OCI-LY3 (cell line): ENCODE measurements around the gene NAMPT.

Source experiments
- H2AFZ ChIP-seq: fragments of 200-600, 300-600 bp; shearing (Covaris generic); 2 replicates; pipeline ENCODE4 v1.6.0; 2014; ENCODE audit warnings: antibody characterized with exemption, low read depth, low read length
- H3K27ac ChIP-seq: fragments of 200-600, 300-600 bp; sonication (generic); 2 replicates; pipeline ENCODE4 v1.5.1; 2014; ENCODE audit warnings: mild to moderate bottlenecking, low read length, moderate library complexity, mixed read lengths
- H3K27me3 ChIP-seq: fragments of 200-600, 300-600 bp; sonication (generic); 2 replicates; pipeline ENCODE4 v1.6.1; 2014; ENCODE audit warnings: low read depth, low read length, mixed read lengths
- H3K36me3 ChIP-seq: fragments of 200-600, 300-600 bp; sonication (generic); replicated peaks from 2 replicates; pipeline ENCODE3; 2014; ENCODE audit warnings: low read depth, low read length, mixed read lengths
- H3K4me1 ChIP-seq: fragments of 300-600, 200-600 bp; sonication (generic); 2 replicates; pipeline ENCODE4 v1.6.1; 2014; ENCODE audit warnings: low read length, mixed read lengths
- H3K4me2 ChIP-seq: fragments of 200-600, 300-600 bp; sonication (generic); 2 replicates; pipeline ENCODE4 v1.6.1; 2014; ENCODE audit warnings: low read length, mixed read lengths
- H3K4me3 ChIP-seq: fragments of 300-600, 200-600 bp; sonication (generic); 2 replicates; pipeline ENCODE4 v1.5.1; 2014; ENCODE audit warnings: antibody characterized with exemption, mild to moderate bottlenecking, low read length, moderate library complexity
- H3K79me2 ChIP-seq: fragments of 300-600, 200-600 bp; shearing (Covaris generic); 2 replicates; pipeline ENCODE4 v1.6.1; 2014; ENCODE audit warnings: mild to moderate bottlenecking, low read length, mixed read lengths
- H3K9ac ChIP-seq: fragments of 300-600, 200-600 bp; shearing (Covaris generic); 2 replicates; pipeline ENCODE4 v1.6.0; 2014; ENCODE audit warnings: mild to moderate bottlenecking, low read length, moderate library complexity
- H3K9me3 ChIP-seq: fragments of 200-600, 300-600 bp; shearing (Covaris generic); 2 replicates; pipeline ENCODE4 v1.6.1; 2014; ENCODE audit warnings: low read length, mixed read lengths; ENCODE audit not compliant: insufficient read depth
- H4K20me1 ChIP-seq: fragments of 200-600, 300-600 bp; sonication (generic); 2 replicates; pipeline ENCODE4 v1.6.1; 2016; ENCODE audit warnings: low read length, mixed read lengths; ENCODE audit not compliant: insufficient read depth
- EZH2phosphoT487 ChIP-seq: fragments of 200-600 bp; shearing (Covaris generic); IDR thresholded peaks from 2 replicates; pipeline ENCODE4 v1.6.1; 2018; ENCODE audit warnings: antibody characterized with exemption, mixed run types, low read depth
- TF ChIP-seq, protein P1 (sequence below): fragments of 200-600, 300-600 bp; sonication (generic); IDR thresholded peaks from 2 replicates; pipeline ENCODE4 v1.5.1; 2014; ENCODE audit warnings: antibody characterized with exemption, low read length, low read depth

NAMPT gene

DNA sequence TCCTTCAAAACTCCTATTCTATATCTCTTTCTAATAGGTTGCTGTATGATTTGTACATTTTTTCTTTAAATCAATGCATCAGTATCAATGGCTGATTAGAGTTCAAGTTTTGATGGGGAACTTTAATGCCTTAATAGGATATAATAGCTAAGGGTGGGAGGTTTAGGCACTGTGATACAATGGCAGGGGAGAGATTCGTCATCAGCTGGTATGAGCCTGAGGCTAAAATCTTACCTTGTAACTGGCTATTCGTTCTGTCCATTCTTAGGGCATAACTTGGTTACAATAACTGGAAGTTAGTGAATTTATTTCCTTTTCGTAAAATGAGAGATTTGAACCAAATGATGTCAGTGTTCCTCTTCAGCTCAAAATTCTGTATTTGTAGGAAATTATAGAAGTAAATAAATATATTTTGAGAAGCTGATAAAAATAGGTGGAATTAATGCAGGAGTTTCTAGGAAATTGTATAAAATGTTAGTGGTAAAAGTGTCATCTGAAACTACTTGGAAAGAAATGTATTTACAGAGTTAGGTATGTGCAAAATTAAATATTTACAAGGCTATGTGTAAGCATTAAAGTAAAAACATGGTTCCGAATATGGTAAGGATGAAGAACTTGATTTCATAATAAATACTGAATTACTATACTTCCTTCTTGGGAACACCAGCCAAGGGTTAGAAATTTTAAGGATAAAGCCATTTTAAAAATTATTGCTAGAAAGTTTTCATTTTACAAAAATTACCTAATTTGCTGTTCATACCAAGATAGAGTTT is 27.5 kb upstream of the NAMPT start:
- Histone ChIP-seq H4K20me1 (no peaks in the 10 kb centered on the region), H3K79me2 (no peaks in the 10 kb centered on the region), H3K9ac (no peak overlapping the region), H3K9me3 (peaks cover 3% of the 10 kb centered on the region; the same call in 1 of the 2 replicates), H3K36me3 (no peaks in the 10 kb centered on the region), H2AFZ (no peak overlapping the region), H3K27me3 (no peaks in the 10 kb centered on the region), H3K4me1 (peaks cover 18% of the 10 kb centered on the region), H3K4me3 (no peak overlapping the region), H3K4me2 (no peak overlapping the region), H3K27ac (no peak overlapping the region)
- TF ChIP-seq, protein P1, sequence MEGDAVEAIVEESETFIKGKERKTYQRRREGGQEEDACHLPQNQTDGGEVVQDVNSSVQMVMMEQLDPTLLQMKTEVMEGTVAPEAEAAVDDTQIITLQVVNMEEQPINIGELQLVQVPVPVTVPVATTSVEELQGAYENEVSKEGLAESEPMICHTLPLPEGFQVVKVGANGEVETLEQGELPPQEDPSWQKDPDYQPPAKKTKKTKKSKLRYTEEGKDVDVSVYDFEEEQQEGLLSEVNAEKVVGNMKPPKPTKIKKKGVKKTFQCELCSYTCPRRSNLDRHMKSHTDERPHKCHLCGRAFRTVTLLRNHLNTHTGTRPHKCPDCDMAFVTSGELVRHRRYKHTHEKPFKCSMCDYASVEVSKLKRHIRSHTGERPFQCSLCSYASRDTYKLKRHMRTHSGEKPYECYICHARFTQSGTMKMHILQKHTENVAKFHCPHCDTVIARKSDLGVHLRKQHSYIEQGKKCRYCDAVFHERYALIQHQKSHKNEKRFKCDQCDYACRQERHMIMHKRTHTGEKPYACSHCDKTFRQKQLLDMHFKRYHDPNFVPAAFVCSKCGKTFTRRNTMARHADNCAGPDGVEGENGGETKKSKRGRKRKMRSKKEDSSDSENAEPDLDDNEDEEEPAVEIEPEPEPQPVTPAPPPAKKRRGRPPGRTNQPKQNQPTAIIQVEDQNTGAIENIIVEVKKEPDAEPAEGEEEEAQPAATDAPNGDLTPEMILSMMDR: no peak
- TF ChIP-seq EZH2phosphoT487: no peak

DNA sequence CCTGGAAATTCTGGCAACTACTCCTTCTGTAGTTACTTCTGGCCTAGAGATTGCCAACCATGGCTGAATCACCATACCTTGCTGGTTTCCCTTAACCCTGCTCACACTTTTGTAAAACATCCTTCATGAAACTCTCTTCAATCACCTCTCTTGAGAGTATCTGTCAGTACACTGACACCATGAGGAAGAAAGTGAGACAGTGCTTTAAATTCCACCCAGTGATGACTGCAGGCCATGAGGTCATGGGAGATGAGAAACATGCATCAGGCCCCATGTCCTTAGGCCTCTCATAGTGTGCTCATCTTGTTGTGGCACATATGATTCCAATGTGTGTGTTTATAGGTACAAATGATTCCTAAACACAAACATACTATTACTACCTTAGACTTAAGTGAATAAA is 24.6 kb upstream of the NAMPT start:
- no peak overlapping the region for H3K4me3 ChIP-seq
- H4K20me1 ChIP-seq: no peaks in the 10 kb centered on the region
- H3K9me3 ChIP-seq: no peaks in the 10 kb centered on the region
- H3K36me3 ChIP-seq: no peaks in the 10 kb centered on the region
- H3K9ac ChIP-seq: no peak overlapping the region
- no peaks in the 10 kb centered on the region for H3K27me3 ChIP-seq
- TF ChIP-seq EZH2phosphoT487: no peak
- TF ChIP-seq, protein P1: peak; percentile 6; the same call in 1 of the 2 replicates
- H3K27ac ChIP-seq: no peak overlapping the region
- no peak overlapping the region for H3K4me2 ChIP-seq
- peaks cover 14% of the 10 kb centered on the region for H3K4me1 ChIP-seq
- H3K79me2 ChIP-seq: no peaks in the 10 kb centered on the region
- no peak overlapping the region for H2AFZ ChIP-seq

DNA sequence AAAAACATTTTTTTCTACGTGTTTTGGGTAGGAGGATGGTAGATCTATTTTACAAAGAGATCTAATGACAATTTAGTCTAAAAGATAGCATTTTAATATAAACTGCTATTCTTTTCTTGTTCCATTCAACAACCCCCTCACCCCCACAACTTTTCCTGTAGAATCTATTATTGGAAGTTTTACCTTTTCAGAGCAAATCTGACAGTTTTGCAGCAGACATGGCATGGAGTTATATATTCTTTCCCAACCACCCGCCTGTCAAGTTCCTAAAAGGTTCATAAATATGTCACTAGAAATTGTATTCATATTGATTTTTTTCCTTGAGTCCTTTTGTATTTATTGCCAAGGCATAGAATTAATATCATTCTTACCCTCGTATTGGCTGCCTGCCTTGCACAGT is 21.5 kb upstream of the NAMPT start:
- TF ChIP-seq, protein P1: no peak
- TF ChIP-seq EZH2phosphoT487: no peak
- Histone ChIP-seq H3K4me3 (no peak overlapping the region), H3K4me2 (no peak overlapping the region), H3K9ac (no peak overlapping the region), H3K4me1 (no peaks in the 10 kb centered on the region), H3K36me3 (no peaks in the 10 kb centered on the region), H3K9me3 (no peaks in the 10 kb centered on the region), H3K79me2 (no peaks in the 10 kb centered on the region), H4K20me1 (no peaks in the 10 kb centered on the region), H2AFZ (no peak overlapping the region), H3K27me3 (no peaks in the 10 kb centered on the region), H3K27ac (no peak overlapping the region)

DNA sequence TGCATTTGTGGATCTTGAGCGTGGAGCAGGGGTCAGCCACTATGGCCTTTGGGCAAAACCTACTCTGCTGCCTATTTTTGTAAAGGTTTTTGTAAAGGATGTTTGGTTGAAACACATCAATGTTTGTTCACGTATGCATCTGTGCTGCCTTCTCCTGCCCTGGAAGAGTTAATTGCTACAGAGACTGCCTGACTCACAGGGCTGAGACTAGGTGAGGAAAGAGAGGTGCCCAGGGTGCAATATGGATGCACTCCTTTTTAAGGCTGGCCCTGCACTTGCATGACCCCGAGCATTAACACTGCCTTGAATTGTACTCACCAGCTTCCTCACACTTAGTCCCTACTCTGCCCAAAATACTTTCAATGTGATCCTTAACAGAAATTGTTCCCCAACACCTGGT is 20.9 kb upstream of the NAMPT start:
- H3K9me3 ChIP-seq: no peaks in the 10 kb centered on the region
- no peak overlapping the region for H3K4me3 ChIP-seq
- H3K4me1 ChIP-seq: no peaks in the 10 kb centered on the region
- H3K79me2 ChIP-seq: no peaks in the 10 kb centered on the region
- H3K27me3 ChIP-seq: no peaks in the 10 kb centered on the region
- no peak overlapping the region for H2AFZ ChIP-seq
- no peak overlapping the region for H3K9ac ChIP-seq
- TF ChIP-seq, protein P1: no peak
- TF ChIP-seq EZH2phosphoT487: no peak
- no peak overlapping the region for H3K4me2 ChIP-seq
- no peaks in the 10 kb centered on the region for H3K36me3 ChIP-seq
- no peak overlapping the region for H3K27ac ChIP-seq
- H4K20me1 ChIP-seq: no peaks in the 10 kb centered on the region
